GM18507 (cell line): ENCODE data around the gene MYZAP.

Experiments
- DNase-seq: peaks from one replicate; pipeline ENCODE4 v3.0.0; 2011; ENCODE audit warnings: low read depth; ENCODE audit not compliant: insufficient read length; ENCODE audit errors: extremely low spot score
- FAIRE-seq: peaks from 2 replicates; lab custom pipeline; 2011; peaks lifted over from hg19 to GRCh38; lab: Jason Lieb, UNC

The MYZAP gene

GRCh38 chr15:57589281-57589680 is 2.4 kb upstream of the MYZAP start:
- DNase-seq (no peak), FAIRE-seq (no peak)

- no peak for DNase-seq
- FAIRE-seq: no peak
Measured at GRCh38 chr15:57589754-57590153, 1.9 kb upstream of the MYZAP start.

- FAIRE-seq: no peak
- DNase-seq: no peak
Measured at GRCh38 chr15:57591237-57591821, 375 bp upstream of the MYZAP start.

- no peak for FAIRE-seq
- no peak for DNase-seq
Measured at GRCh38 chr15:57592426-57592825, 722 bp downstream of the MYZAP start.

GRCh38 chr15:57592836-57593420 is 1.2 kb downstream of the MYZAP start:
- DNase-seq (no peak), FAIRE-seq (no peak)

- FAIRE-seq (no peak), DNase-seq (no peak)
Measured at GRCh38 chr15:57594479-57594878, 2.8 kb downstream of the MYZAP start.

GRCh38 chr15:57595011-57595866 is 3.5 kb downstream of the MYZAP start:
- FAIRE-seq (no peak), DNase-seq (no peak)

GRCh38 chr15:57596301-57596855 is 4.7 kb downstream of the MYZAP start:
- FAIRE-seq: no peak
- DNase-seq: no peak

- DNase-seq: no peak
- no peak for FAIRE-seq
Measured at GRCh38 chr15:57596978-57597377, 5.3 kb downstream of the MYZAP start.

GRCh38 chr15:57597431-57597830 is 5.7 kb downstream of the MYZAP start:
- DNase-seq: no peak
- no peak for FAIRE-seq

GRCh38 chr15:57598346-57598745 is 6.6 kb downstream of the MYZAP start:
- DNase-seq: no peak
- FAIRE-seq: no peak

- DNase-seq (no peak), FAIRE-seq (no peak)
Measured at GRCh38 chr15:57599296-57599810, 7.6 kb downstream of the MYZAP start.

GRCh38 chr15:57600197-57600596 is 8.5 kb downstream of the MYZAP start:
- no peak for FAIRE-seq
- DNase-seq: no peak

GRCh38 chr15:57604507-57604906 is 12.8 kb downstream of the MYZAP start:
- FAIRE-seq: no peak
- no peak for DNase-seq

GRCh38 chr15:57605491-57605890 is 13.8 kb downstream of the MYZAP start:
- DNase-seq (no peak), FAIRE-seq (no peak)

GRCh38 chr15:57606048-57606447 is 14.3 kb downstream of the MYZAP start:
- no peak for FAIRE-seq

GRCh38 chr15:57606816-57607215 is 15.1 kb downstream of the MYZAP start:
- no peak for FAIRE-seq
- no peak for DNase-seq

More at GRCh38 chr15:57606048-57606447, 14.3 kb downstream of the MYZAP start:
- DNase-seq: no peak

- FAIRE-seq (no peak), DNase-seq (no peak)
Measured at GRCh38 chr15:57607570-57608000, 15.9 kb downstream of the MYZAP start.

GRCh38 chr15:57609805-57610529 is 18.3 kb downstream of the MYZAP start:
- DNase-seq (no peak), FAIRE-seq (no peak)

- FAIRE-seq (no peak), DNase-seq (no peak)
Measured at GRCh38 chr15:57611123-57611522, 19.4 kb downstream of the MYZAP start.
